Stimulated activated naive CD8-positive, alpha-beta T cell treated with anti-CD3 and anti-CD28 coated beads, Interleukin-15, amount 100 ng/mL, for 72 hours (primary cell): ENCODE measurements around the gene PLCB1.

ENCODE experiments used
- ATAC-seq: fragments of 150-1000 bp; cut with Tn5 transposase; 2 replicates; pipeline ENCODE4 v1.10.0; 2021; ENCODE audit warnings: mild to moderate bottlenecking, moderate library complexity
- DNase-seq, 2 donors: peaks; one replicate each; pipeline ENCODE4 v3.0.0; 2021 to 2022
- H3K27ac Mint-ChIP-seq, 2 donors: one replicate each; pipeline ENCODE4 v1.8.0; 2022; ENCODE audit warnings: mild to moderate bottlenecking in 2 of 2, mixed read lengths in 2 of 2, moderate library complexity in 2 of 2
- H3K27me3 Mint-ChIP-seq: one replicate; pipeline ENCODE4 v1.8.0; 2022; ENCODE audit warnings: mixed read lengths
- H3K4me1 Mint-ChIP-seq: one replicate; pipeline ENCODE4 v1.8.0; 2022; ENCODE audit warnings: mild to moderate bottlenecking, mixed read lengths
- H3K4me3 Mint-ChIP-seq, 2 donors: one replicate each; pipeline ENCODE4 v1.8.0; 2022; ENCODE audit warnings: mild to moderate bottlenecking in 2 of 2, mixed read lengths in 2 of 2, moderate library complexity in 1 of 2
- H3K9me3 Mint-ChIP-seq, 2 donors: one replicate each; pipeline ENCODE4 v1.8.0; 2022; ENCODE audit warnings: mixed read lengths in 2 of 2

Gene PLCB1

GRCh38 chr20:8402798-8403197 lies 270.7 kb downstream of the PLCB1 start:
- Mint-ChIP-seq H3K9me3 (no peaks in the 10 kb centered on the region), H3K4me3 (no peak overlapping the region), H3K4me1 (peaks cover 4% of the 10 kb centered on the region), H3K27ac (no peak overlapping the region), H3K27me3 (no peaks in the 10 kb centered on the region)
- no peak for DNase-seq
- no peak for ATAC-seq

- no peak overlapping the region for H3K27ac Mint-ChIP-seq
- no peaks in the 10 kb centered on the region for H3K27me3 Mint-ChIP-seq
- no peaks in the 10 kb centered on the region for H3K9me3 Mint-ChIP-seq
- ATAC-seq (no peak), DNase-seq (no peak)
- peaks cover 2% of the 10 kb centered on the region for H3K4me1 Mint-ChIP-seq
- H3K4me3 Mint-ChIP-seq: no peak overlapping the region
Measured at GRCh38 chr20:8404912-8405635, 273.0 kb downstream of the PLCB1 start.

GRCh38 chr20:8406391-8406790 lies 274.3 kb downstream of the PLCB1 start:
- Mint-ChIP-seq H3K9me3 (no peaks in the 10 kb centered on the region), H3K4me1 (no peaks in the 10 kb centered on the region), H3K27ac (no peak overlapping the region), H3K4me3 (no peak overlapping the region), H3K27me3 (no peaks in the 10 kb centered on the region)
- DNase-seq: no peak
- ATAC-seq: no peak

- no peaks in the 10 kb centered on the region for H3K27me3 Mint-ChIP-seq
- no peaks in the 10 kb centered on the region for H3K4me1 Mint-ChIP-seq
- no peak overlapping the region for H3K4me3 Mint-ChIP-seq
- H3K27ac Mint-ChIP-seq: no peak overlapping the region
- DNase-seq (no peak), ATAC-seq (no peak)
- H3K9me3 Mint-ChIP-seq: no peaks in the 10 kb centered on the region
Measured at GRCh38 chr20:8408587-8409307, 276.7 kb downstream of the PLCB1 start.

GRCh38 chr20:8413691-8414090 lies 281.6 kb downstream of the PLCB1 start:
- DNase-seq (no peak), ATAC-seq (no peak)
- Mint-ChIP-seq H3K9me3 (no peaks in the 10 kb centered on the region), H3K4me1 (no peaks in the 10 kb centered on the region), H3K27ac (no peak overlapping the region), H3K27me3 (no peaks in the 10 kb centered on the region), H3K4me3 (no peak overlapping the region)

GRCh38 chr20:8414586-8415274 lies 282.7 kb downstream of the PLCB1 start:
- no peak for DNase-seq

GRCh38 chr20:8421981-8422380 lies 289.9 kb downstream of the PLCB1 start:
- Mint-ChIP-seq H3K27ac (no peak overlapping the region), H3K4me1 (no peaks in the 10 kb centered on the region)

More at GRCh38 chr20:8414586-8415274, 282.7 kb downstream of the PLCB1 start:
- H3K27me3 Mint-ChIP-seq: no peaks in the 10 kb centered on the region
- H3K4me3 Mint-ChIP-seq: no peak overlapping the region
- H3K9me3 Mint-ChIP-seq: no peaks in the 10 kb centered on the region
- no peaks in the 10 kb centered on the region for H3K4me1 Mint-ChIP-seq
- H3K27ac Mint-ChIP-seq: no peak overlapping the region
- no peak for ATAC-seq

GRCh38 chr20:8423482-8423881 lies 291.4 kb downstream of the PLCB1 start:
- H3K9me3 Mint-ChIP-seq: no peaks in the 10 kb centered on the region
- H3K4me3 Mint-ChIP-seq: no peak overlapping the region
- ATAC-seq (no peak), DNase-seq (no peak)
- H3K27ac Mint-ChIP-seq: no peak overlapping the region
- H3K27me3 Mint-ChIP-seq: no peaks in the 10 kb centered on the region
- H3K4me1 Mint-ChIP-seq: no peaks in the 10 kb centered on the region

More at GRCh38 chr20:8421981-8422380, 289.9 kb downstream of the PLCB1 start:
- ATAC-seq: no peak
- Mint-ChIP-seq H3K9me3 (no peaks in the 10 kb centered on the region), H3K4me3 (no peak overlapping the region), H3K27me3 (no peaks in the 10 kb centered on the region)
- DNase-seq: no peak

GRCh38 chr20:8424010-8424409 lies 291.9 kb downstream of the PLCB1 start:
- ATAC-seq: no peak
- peaks cover 5% of the 10 kb centered on the region for H3K4me1 Mint-ChIP-seq
- H3K27ac Mint-ChIP-seq: no peak overlapping the region
- no peak for DNase-seq
- H3K4me3 Mint-ChIP-seq: no peak overlapping the region
- no peaks in the 10 kb centered on the region for H3K27me3 Mint-ChIP-seq
- H3K9me3 Mint-ChIP-seq: no peaks in the 10 kb centered on the region

GRCh38 chr20:8425016-8425415 lies 292.9 kb downstream of the PLCB1 start:
- Mint-ChIP-seq H3K9me3 (no peaks in the 10 kb centered on the region), H3K27me3 (no peaks in the 10 kb centered on the region), H3K27ac (no peak overlapping the region), H3K4me3 (no peak overlapping the region), H3K4me1 (peaks cover 6% of the 10 kb centered on the region)
- DNase-seq: no peak
- ATAC-seq: no peak

- no peak overlapping the region for H3K4me3 Mint-ChIP-seq
- H3K4me1 Mint-ChIP-seq: peaks cover 6% of the 10 kb centered on the region
- no peak overlapping the region for H3K27ac Mint-ChIP-seq
- ATAC-seq (no peak), DNase-seq (no peak)
- no peaks in the 10 kb centered on the region for H3K9me3 Mint-ChIP-seq
- H3K27me3 Mint-ChIP-seq: no peaks in the 10 kb centered on the region
Measured at GRCh38 chr20:8425802-8426201, 293.7 kb downstream of the PLCB1 start.

- DNase-seq (no peak), ATAC-seq (no peak)
- no peak overlapping the region for H3K4me3 Mint-ChIP-seq
- H3K27ac Mint-ChIP-seq: no peak overlapping the region
- H3K9me3 Mint-ChIP-seq: no peaks in the 10 kb centered on the region
- no peaks in the 10 kb centered on the region for H3K27me3 Mint-ChIP-seq
- peaks cover 6% of the 10 kb centered on the region for H3K4me1 Mint-ChIP-seq
Measured at GRCh38 chr20:8427419-8428040, 295.5 kb downstream of the PLCB1 start.

- H3K4me1 Mint-ChIP-seq: peaks cover 6% of the 10 kb centered on the region
Measured at GRCh38 chr20:8428988-8429387, 296.9 kb downstream of the PLCB1 start.

GRCh38 chr20:8431538-8432434 lies 299.7 kb downstream of the PLCB1 start:
- no peak for ATAC-seq
- DNase-seq: no peak
- Mint-ChIP-seq H3K4me3 (no peak overlapping the region), H3K4me1 (peaks cover 6% of the 10 kb centered on the region), H3K27me3 (no peaks in the 10 kb centered on the region), H3K27ac (no peak overlapping the region), H3K9me3 (no peaks in the 10 kb centered on the region)

More at GRCh38 chr20:8428988-8429387, 296.9 kb downstream of the PLCB1 start:
- DNase-seq: no peak
- no peaks in the 10 kb centered on the region for H3K9me3 Mint-ChIP-seq
- H3K27ac Mint-ChIP-seq: no peak overlapping the region
- H3K27me3 Mint-ChIP-seq: no peaks in the 10 kb centered on the region
- no peak overlapping the region for H3K4me3 Mint-ChIP-seq
- ATAC-seq: peak; percentile 57
